ENCODE results near the gene RNASE11.
"Not testable (repeated sequence)": the region's sequence is repeated elsewhere in the genome, so short reads cannot be mapped to it uniquely, and the experiment has no call there.

Gene RNASE11

DNA sequence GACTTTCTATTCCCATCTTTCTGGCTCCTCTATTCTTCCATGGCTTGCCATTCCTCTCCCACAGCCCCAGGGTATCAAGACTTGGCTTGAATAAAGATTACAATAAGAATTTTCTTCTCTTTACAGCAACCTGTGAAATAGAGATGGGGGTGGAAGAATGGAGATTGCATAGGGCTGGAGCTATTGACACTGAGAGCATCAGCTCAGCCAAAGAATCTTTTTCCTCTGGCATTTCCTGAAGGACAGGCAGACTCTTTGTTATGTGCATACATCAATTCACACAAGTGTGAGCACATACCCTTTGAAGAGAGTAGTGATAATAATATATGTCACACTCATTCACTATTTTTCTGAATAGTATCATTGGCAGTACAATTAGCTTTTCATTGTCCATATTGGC lies 4.7 kb downstream of the RNASE11 start:
- no peak overlapping the region for H3K4me3 ChIP-seq (ENCODE audit: low read depth, low read length)

DNA sequence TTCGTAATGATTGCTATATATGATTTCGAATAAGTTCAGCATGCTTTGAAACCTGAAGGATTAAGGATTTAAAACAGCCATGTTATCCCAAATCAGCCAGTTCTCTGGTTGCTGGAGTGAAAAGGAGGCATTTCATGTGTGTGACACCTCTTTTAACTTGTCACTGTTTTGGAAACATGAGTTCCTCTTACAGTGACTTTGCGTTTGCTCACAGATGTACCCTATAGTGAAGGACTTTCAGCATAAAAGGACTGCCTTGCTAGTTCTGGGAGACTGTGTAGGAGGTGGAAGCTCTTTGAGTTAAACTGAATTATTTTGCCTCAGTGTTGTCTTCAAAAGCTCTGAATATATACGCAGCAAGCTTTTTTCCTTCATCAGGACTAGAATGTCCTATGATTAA lies 7.6 kb downstream of the RNASE11 start:
- H3K4me3 ChIP-seq (ENCODE audit: low read depth, low read length) = no peak overlapping the region

DNA sequence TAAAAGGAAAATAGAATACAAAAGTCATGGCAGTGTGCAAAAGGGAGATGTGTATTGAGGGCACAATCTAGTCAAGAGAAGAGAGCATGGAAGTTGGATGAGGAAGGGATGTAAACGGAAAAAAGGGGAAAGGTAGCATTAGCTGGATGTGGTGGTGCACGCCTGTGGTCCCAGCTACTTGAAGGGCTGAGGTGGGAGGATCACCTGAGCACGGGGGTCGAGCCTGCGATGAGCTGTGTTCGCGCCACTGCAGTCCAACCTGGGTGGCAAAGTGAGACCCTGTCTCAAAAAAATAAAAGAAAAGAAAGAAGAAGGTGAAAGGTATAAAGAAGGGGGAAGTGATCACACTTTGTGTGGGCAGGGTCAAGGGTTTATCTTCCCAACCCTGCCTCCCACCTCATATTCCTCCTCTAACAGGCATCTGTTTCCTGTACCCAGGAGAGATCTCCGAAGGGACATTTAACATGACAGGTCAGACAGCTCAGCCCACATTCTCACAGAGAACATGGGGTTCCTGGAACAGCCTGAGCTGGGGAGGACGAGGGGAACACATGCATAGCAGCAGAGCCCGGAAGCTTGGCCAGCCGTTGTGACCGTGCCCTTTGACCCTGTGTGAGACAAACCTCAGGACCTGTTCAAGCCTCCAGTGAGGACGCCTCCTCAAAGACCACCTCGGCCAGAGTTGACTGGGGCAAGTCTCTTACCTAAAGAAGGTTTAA lies 8.9 kb downstream of the RNASE11 start:
- no peak overlapping the region for H3K4me3 ChIP-seq (ENCODE audit: low read depth, low read length)

DNA sequence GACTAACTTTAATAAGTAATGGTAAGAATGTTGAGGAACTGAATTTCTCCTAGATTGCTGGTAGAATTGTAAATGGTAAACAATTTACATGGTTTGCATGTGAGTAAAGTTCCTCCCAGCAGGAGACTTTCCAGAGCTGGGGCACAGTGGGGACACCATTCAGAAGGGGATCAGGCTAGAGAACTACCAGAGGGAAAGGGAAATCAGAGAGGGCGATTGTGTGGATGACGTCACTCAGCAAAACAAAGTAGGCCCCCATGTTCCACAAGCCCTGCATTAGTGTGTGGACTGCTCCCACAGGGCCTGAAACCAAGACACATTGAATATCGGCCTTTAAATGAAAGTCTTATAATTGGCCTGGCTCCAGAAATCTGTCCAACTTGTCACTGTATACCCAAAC lies 9.5 kb downstream of the RNASE11 start:
- H3K4me3 ChIP-seq (ENCODE audit: low read depth, low read length) = no peak overlapping the region

DNA sequence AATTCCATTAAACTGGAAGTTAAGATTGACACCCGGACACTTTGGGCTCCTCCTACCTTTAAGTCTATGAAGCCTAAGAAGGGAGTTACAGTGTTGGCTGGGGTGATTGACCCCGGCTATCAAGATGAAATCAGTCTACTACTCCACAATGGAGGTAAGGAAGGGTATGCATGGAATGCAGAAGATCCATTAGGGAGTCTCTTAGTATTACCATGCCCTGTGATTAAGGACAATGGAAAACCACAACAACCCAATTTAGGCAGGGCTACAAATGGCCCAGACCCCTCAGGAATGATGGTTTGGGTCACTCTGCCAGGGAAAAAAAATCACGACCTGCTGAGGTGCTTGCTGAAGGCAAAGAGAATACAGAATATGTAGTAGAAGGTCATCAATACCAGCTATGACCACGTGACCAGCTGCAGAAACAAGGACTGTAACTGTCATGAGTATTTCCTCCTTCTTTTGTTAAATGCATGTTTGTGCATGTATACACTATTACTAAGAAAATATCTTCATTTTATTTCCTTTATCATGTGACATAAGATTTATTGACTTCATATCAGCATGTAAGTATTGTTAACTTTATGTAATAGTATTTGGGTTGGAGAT lies 15.3 kb downstream of the RNASE11 start:
- not testable (repeated sequence) for H3K4me3 ChIP-seq (ENCODE audit: low read depth, low read length)

DNA sequence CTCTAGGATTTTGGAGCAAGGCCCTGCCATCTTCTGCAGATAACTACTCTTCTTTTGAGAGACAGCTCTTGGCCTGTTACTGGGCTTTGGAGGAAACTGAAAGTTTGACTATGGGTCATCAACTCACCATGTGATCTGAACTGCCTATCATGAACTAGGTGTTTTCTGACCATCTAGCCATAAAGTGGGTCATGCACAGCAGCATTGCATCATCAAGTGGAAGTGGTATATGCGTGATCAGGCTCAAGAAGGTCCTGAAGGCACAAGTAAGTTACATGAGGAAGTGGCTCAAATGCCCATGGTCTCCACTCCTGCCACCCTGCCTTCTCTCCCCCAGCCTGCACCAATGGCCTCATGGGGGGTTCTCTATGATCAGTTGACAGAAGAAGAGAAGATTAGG lies 17.1 kb downstream of the RNASE11 start:
- not testable (repeated sequence) for H3K4me3 ChIP-seq (ENCODE audit: low read depth, low read length)

DNA sequence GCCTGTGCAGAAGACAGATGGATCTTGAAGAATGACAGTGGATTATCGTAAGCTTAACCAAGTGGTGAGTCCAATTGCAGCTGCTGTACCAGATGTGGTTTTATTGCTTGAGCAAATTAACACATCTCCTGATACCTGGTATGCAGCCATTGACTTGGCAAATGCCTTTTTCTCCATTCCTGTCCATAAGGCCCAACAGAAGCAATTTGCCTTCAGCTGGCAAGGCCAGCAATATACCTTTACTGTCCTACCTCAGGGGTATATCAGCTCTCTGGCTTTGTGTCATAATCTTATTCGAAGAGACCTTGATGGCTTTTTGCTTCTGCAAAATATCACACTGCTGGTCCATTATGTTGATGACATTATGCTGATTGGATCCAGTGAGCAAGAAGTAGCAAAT lies 17.9 kb downstream of the RNASE11 start:
- H3K4me3 ChIP-seq (ENCODE audit: low read depth, low read length) = not testable (repeated sequence)

DNA sequence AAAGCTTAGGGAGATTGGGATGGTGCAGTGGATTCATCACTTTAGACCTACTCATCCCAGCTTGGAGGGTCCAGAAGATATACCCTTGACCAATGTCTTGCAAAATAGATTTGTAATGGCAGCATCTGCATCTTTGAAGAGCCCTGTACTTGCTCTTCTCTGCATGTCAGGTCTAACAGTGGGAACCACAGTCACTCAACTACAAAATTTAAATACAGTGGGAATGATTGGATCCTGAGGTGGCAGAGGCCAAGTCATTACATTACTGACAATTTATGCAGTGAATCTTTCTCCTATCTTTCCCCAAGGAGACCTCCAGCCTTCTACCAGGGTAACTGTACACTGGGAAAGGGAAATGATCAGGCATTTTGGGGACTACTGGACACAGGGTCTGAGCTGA lies 18.7 kb downstream of the RNASE11 start:
- H3K4me3 ChIP-seq (ENCODE audit: low read depth, low read length) = no peak overlapping the region

DNA sequence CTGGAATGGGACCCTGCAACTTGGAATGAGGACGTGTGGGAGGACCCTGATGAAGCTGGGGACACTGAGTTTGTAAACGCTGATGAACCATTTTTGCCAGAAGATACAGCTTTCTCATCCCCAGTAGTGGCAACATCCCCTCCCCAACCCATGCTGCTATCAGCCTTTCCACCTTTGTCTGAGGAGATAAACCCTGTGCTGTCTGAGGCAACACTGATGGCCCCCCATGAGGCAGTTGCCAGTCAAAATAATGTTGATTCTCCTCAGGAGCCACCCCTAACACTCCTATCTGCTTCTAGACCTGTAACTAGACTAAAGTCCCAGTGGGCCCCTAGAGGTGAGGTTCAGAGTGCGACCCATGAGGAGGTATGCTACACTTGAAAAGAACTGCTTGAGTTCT lies 19.4 kb downstream of the RNASE11 start:
- H3K4me3 ChIP-seq (ENCODE audit: low read depth, low read length) = no peak overlapping the region

DNA sequence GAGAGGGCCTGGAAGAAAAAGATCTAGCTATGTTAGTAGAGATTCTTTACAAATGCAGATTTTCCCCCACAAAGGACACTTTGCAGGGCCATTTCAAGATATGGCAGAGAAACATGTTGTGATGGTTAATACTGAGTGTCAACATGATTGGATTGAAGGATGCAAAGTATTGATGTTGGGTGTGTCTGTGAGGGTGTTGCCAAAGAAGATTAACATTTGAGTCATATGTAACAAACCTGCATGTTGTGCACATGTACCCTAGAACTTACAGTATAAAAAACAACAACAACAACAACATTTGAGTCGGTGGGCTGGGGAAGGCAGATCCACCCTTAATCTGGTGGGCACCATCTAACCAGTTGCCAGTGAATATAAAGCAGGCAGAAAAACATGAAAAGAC lies 20.6 kb downstream of the RNASE11 start:
- H3K4me3 ChIP-seq (ENCODE audit: low read depth, low read length) = not testable (repeated sequence)

DNA sequence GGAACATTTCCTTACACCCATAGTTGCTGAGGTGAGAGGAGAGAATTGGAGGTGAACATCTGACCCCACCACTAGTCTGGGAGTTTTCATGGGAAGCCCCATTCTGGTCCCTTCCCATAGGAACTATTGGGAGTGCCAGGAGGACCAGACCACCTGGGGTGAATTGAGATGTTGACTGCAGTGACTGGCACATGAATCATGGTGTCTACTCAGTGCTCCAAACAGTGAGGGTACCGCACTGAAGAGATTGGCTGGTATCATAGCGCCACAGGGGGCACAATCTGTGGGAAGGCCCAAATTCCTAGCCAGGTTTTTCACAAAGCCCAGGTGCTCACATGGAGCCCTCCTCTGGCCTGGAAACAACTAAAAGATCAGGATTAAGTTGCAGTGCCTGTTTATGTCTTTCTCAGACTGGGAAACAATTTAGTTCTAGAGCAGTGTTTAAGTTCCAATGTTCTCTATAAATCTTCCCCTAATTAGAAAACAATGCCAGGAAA lies 23.3 kb downstream of the RNASE11 start:
- H3K4me3 ChIP-seq (ENCODE audit: low read depth, low read length) = no peak overlapping the region

DNA sequence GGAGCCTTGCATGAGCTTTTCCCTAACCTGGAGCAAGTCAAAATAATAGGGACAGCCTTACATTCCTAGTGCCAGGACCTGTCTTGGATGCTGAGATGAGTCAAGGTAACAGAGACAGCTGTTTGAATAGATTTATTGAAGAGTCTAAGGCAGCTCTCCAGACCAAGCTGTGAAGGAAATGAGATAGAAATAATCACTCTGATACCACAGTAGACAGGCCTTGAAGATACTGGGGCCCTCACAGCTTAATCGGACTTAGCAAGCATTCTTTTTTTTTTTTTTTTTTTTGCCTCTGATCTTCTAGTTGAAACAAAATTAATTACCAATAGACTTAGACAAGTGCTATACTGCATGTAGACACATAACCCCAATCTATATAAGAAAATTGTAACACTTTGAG lies 23.8 kb downstream of the RNASE11 start:
- no peak overlapping the region for H3K4me3 ChIP-seq (ENCODE audit: low read depth, low read length)

DNA sequence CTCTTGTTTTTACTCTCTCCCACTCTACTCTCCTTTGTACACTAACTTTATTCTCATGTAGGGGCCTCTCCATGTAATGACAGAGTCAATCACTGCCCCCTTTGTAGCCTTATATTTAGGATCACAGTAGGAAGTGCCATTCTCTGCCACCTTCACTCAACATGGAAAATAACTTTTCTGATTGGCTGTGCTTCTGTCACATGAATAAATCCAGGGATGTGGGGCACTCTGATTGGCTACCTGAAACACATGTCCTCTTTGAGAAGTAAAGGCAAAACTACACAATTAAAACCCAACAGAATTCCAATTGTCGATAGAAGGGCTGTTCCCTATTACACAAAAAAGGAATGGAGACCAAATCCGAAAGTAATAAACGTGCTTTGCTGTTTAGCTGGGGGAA lies 26.8 kb downstream of the RNASE11 start, which contains the start of gene RNASE9:
TSS of gene RNASE9 (minus strand) at position 87 of the 400 bp plus-strand sequence.
- H3K4me3 ChIP-seq (ENCODE audit: low read depth, low read length) = no peak within 1 kb of the TSS

DNA sequence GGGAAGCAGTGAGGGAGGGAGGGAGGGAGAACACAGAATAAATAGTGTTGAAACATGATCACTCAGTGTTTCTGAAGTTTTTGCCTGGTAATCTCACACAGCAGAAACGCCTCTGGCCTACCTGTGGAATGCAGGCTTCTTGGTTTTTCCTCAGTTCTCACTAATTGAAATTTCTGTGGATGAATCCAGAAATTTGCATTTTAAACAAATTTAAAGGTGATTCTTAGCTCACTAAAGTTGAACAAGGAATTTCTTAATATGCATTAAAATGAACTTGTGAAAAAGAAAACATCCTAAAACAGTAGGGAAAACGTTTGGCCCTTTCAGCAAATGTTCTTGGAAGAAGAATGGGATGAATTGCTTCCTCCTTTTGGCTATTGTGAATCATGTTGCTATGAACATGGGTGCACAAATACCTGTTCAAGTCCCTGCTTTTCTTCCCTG lies 28.3 kb downstream of the RNASE11 start:
- H3K4me3 ChIP-seq (ENCODE audit: low read depth, low read length) = no peak overlapping the region

DNA sequence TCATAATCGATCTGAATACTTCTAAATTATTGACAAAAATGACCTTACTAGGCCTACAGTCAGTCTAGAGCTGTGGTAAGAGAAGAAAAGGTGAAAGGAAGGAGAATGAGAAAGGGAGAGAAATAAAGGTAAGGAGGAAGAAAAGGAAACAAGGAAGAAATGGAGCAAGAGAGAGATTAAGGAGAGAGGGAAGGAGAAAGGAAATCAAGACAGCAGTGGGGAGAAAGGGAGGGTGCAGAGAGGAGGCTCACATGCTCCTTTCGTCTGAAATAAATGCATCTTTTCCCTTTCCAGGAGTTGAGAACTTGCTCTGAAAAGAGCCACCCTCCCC lies 30.6 kb downstream of the RNASE11 start:
- H3K4me3 ChIP-seq (ENCODE audit: low read depth, low read length) = no peak overlapping the region

DNA sequence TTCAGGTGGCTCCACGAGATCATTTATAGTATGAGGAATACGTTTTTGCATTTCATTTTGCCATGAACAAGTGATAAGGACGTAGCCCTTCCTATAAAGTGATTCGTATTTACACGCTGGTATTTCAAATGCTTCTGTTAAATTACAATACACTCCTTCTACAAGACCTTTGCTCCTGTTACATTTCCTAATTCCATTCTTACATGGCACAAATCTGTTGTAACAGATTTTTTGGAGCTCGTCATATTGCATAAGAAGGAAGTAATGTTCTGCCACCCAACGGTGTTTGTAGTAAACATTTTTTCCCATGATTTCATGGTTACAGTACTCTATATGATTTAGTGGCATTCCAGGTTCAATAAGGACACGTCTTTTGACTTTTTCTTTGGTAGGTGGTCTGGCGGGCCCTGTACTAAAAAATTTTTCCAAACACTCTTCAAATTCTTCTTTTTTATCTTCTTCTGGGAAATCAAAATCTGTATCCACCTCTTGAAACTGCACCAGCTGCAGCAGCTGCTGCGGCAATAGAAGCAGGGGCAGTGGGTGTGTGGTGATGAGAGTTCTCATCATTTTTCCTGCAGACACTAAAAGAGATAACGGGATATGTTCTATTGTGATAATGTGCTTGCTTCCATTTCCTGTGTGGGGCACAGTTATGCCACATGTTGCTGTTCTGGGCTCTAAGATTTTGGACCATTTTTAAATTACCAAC lies 31.1 kb downstream of the RNASE11 start:
- no peak overlapping the region for H3K4me3 ChIP-seq (ENCODE audit: low read depth, low read length)

DNA sequence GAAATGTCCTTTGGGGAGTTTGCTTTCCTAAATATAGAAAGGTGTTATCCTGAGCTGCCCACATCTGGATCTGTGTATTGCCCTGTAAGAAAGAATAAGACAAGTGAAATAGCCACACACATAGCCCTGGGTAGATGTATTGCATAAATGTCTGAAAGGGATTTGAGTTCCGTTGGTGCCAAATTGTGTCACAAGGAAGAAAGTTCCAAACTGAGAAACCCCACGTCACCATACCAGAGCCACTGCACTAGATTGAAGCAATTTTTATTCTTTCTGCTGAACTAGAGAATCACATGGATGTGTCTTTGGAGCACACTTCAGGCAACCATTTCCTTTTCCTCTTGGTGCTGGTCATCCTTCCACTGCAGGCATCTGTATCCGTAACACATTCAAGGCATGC lies 32.0 kb downstream of the RNASE11 start:
- H3K4me3 ChIP-seq (ENCODE audit: low read depth, low read length) = no peak overlapping the region

DNA sequence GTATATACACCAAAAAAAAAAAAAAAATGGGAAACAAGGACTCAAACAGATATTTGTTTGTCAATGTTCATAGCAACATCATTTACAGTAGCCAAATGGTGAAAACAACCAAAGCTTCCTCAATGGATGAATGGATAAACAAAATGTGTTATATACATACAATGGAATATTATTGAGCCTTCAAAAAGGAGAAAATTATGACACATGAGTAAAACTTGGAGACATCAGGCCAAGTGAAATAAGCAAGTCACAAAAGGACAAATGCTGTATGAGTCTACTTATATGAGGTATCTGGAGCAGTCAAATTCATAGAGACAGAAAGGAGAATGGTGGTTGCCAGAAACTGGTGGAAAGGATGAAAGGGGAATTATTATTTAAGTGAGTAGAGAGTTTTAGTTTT lies 34.8 kb downstream of the RNASE11 start:
- H3K4me3 ChIP-seq (ENCODE audit: low read depth, low read length) = no peak overlapping the region

DNA sequence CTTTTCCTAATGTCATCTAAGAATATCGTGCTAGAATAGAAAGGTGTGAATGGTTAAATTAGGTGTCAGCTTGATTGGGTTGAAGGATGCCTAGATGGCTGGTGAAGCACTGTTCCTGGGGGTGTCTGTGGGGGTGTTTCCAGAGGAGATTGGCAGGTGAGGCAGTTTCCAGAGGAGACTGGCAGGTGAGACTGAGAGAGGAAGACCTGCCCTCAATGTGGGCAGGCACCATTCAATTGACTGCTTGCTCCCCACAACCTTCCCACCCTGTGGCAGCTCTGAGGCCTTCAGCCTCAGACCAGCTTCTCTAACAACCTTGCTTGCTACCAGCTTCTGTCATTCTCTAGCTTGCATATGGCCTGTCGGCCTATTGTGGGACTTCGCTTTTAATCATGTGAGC lies 36.2 kb downstream of the RNASE11 start:
- no peak overlapping the region for H3K4me3 ChIP-seq (ENCODE audit: low read depth, low read length)

DNA sequence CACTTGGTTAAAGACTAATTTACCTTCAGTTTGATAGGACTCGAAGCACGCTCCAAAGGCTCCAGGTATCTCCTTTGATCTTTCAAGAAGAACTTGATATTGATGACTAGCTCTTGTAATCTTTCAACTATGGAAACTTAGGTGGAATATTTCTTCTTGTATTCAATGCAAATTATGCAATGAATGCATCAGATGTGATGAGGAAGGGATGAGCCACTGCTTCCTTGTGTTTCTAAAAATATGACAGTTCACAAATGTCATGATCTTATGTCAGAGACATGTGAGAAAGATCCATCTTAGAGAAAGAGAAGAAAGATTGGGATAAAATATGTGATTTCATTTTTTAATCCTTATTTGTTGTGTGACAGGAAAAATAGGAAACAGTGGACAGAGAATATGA lies 36.9 kb downstream of the RNASE11 start:
- H3K4me3 ChIP-seq (ENCODE audit: low read depth, low read length) = no peak overlapping the region

DNA sequence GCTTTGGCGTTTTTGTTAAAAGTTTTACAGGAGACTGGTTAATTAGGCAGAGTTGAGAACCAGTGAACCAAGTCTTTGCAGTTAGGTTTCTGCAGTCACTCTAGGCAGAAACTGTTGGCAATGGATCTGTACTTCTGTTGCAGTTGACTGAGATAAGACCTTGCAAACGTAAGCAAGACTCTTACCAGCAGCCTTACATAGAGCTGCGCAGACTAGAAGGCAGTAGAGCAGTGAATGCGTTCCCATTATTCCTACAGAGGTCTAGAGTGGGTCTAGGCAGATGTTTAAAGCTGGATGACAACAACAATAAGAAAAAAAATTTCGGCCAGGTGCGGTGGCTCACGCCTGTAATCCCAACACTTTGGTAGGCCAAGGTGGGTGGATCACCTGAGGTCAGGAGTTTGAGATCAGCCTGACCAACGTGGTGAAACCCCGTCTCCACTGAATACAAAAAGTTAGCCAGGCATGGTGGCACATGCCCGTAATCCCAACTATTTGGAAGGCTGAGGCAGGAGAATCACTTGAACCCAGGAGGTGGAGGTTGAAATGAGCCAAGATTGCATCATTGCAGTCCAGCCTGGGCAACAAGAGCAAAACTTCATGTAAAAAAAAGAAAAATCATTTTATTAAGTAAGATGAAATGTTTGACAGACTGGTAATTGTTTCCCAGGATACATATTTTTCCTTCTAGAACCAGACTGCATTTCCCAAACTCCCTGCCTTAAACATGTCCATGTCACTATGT lies 39.2 kb downstream of the RNASE11 start:
- H3K4me3 ChIP-seq (ENCODE audit: low read depth, low read length) = no peak overlapping the region

All from iPS-11a (cell line).